ENCODE measurements around the gene LGALS7B. TPM values are rescaled to one million over a fixed set of nuclear protein-coding genes. Genes with fewer than 3 reads are reported as not detected.
A peak's percentile ranks its signal among the peaks of the same experiment; 100 is the strongest.

LGALS7B gene
- total and polyA plus RNA-seq, 12 donors = 0.33 to 1.0 TPM; not detected in 10

GRCh38 chr19:38839816-38840582 is 51.0 kb downstream of the LGALS7B start:
- Histone ChIP-seq H3K4me1 (replicated peaks in 1 of 2) (peaks cover 24 to 79% of the 10 kb centered on the region in 2 donors), H3K9me3 (replicated peaks in 1 of 3) (no peaks in the 10 kb centered on the region), H3K27ac (peak overlapping the region in 4 of 5 donors; percentile 34 to 86 (median 74)), H3K27me3 (no peaks in the 10 kb centered on the region), H3K4me3 (no peak overlapping the region), H3K36me3 (replicated peaks in 1 of 2) (peaks cover 0 to 100% of the 10 kb centered on the region in 2 donors)
- DNase-seq = peak; percentile 60 to 85 (median 80)
- whole genome bisulfite sequencing, 4 donors = 36 to 48% (median 45%) methylated on average over 16 to 28 of the region's 28 CpGs
- intact Hi-C loops (cut with DNase I) = loop anchor here in 1 of 2 donors (10.0 kb wide), 1 partner anchor 105 kb away; no protein-coding TSS in a partner anchor
- TF ChIP-seq CTCF (IDR thresholded peaks at IDR 0.05) (no peak), POLR2A (IDR thresholded peaks at IDR 0.05) (no peak)

- peak in 6 of 7 donors; percentile 65 to 78 (median 75) for DNase-seq
- TF ChIP-seq CTCF (IDR thresholded peaks at IDR 0.05) (no peak), POLR2A (IDR thresholded peaks at IDR 0.05) (no peak)
- Histone ChIP-seq H3K27ac (peak overlapping the region in 4 of 5 donors; percentile 34 to 86 (median 74)), H3K36me3 (replicated peaks in 1 of 2) (peaks cover 0 to 100% of the 10 kb centered on the region in 2 donors), H3K9me3 (replicated peaks in 1 of 3) (no peaks in the 10 kb centered on the region), H3K4me1 (replicated peaks in 1 of 2) (peaks cover 24 to 77% of the 10 kb centered on the region in 2 donors), H3K4me3 (no peak overlapping the region), H3K27me3 (no peaks in the 10 kb centered on the region)
- 38 to 42% (median 41%) methylated on average over 1 to 5 of the region's 5 CpGs for WGBS, 4 donors
- intact Hi-C loops (cut with DNase I) = loop anchor here in 1 of 2 donors (10.0 kb wide), 1 partner anchor 106 kb away; no protein-coding TSS in a partner anchor
Observed at GRCh38 chr19:38840583-38840968, 51.6 kb downstream of the LGALS7B start.

Small RNA genes within 50 kb of the gene (small RNA-seq; reads per million reads assigned to genes)
- gene RNU6-140P = 0 reads per million in 2 donors

Other genes starting within 250 kb of the LGALS7B start
- gene MAP4K1, start 171.2 kb upstream of the LGALS7B start, total RNA-seq = 1 to 10 TPM; 1.1 to 7.9 (median 4.0) TPM
- 10 to 100 TPM in 1 of 3 donors, 1 to 10 TPM in 2; 1.2 to 12.5 (median 6.8) TPM for gene MAP4K1, start 171.2 kb upstream of the LGALS7B start, polyA plus RNA-seq
- 100 to 1,000 TPM; 196 to 537 (median 278) TPM for gene EIF3K, start 170.0 kb upstream of the LGALS7B start, total RNA-seq
- gene EIF3K, start 170.0 kb upstream of the LGALS7B start, polyA plus RNA-seq = 100 to 1,000 TPM; 177 to 292 (median 216) TPM
- gene ACTN4, start 141.6 kb upstream of the LGALS7B start, total RNA-seq = 100 to 1,000 TPM; 223 to 773 (median 563) TPM
- 100 to 1,000 TPM; 148 to 586 (median 554) TPM for gene ACTN4, start 141.6 kb upstream of the LGALS7B start, polyA plus RNA-seq
- gene CAPN12, start 44.7 kb upstream of the LGALS7B start, total RNA-seq = 1 to 10 TPM in 5 of 9 donors, under 1 TPM in 3, not detected in 1; 0.39 to 5.0 (median 3.3) TPM
- gene CAPN12, start 44.7 kb upstream of the LGALS7B start, polyA plus RNA-seq = 10 to 100 TPM in 2 of 3 donors, under 1 TPM in 1; 0.68 to 23.1 (median 11.2) TPM
- not detected for gene LGALS7, start 15.7 kb upstream of the LGALS7B start, total RNA-seq
- gene LGALS7, start 15.7 kb upstream of the LGALS7B start, polyA plus RNA-seq = not detected
- gene LGALS4, start 23.7 kb downstream of the LGALS7B start, total RNA-seq = 1 to 10 TPM in 2 of 9 donors, under 1 TPM in 2, not detected in 5; 0.30 to 3.1 (median 1.4) TPM
- gene LGALS4, start 23.7 kb downstream of the LGALS7B start, polyA plus RNA-seq = 1 to 10 TPM in 2 of 3 donors, under 1 TPM in 1; 0.64 to 4.5 (median 1.5) TPM
- 100 to 1,000 TPM; 161 to 570 (median 425) TPM for gene ECH1, start 42.6 kb downstream of the LGALS7B start, total RNA-seq
- gene ECH1, start 42.6 kb downstream of the LGALS7B start, polyA plus RNA-seq = 100 to 1,000 TPM; 308 to 701 (median 481) TPM
- 100 to 1,000 TPM; 133 to 295 (median 200) TPM for gene HNRNPL, start 60.8 kb downstream of the LGALS7B start, total RNA-seq
- gene HNRNPL, start 60.8 kb downstream of the LGALS7B start, polyA plus RNA-seq = 100 to 1,000 TPM; 195 to 241 (median 220) TPM
- gene RINL, start 89.1 kb downstream of the LGALS7B start, total RNA-seq = 10 to 100 TPM in 1 of 9 donors, 1 to 10 TPM in 7, under 1 TPM in 1; 0.54 to 11.4 (median 4.8) TPM
- 10 to 100 TPM in 1 of 3 donors, 1 to 10 TPM in 2; 5.6 to 24.1 (median 7.1) TPM for gene RINL, start 89.1 kb downstream of the LGALS7B start, polyA plus RNA-seq
- gene SIRT2, start 110.4 kb downstream of the LGALS7B start, total RNA-seq = 100 to 1,000 TPM in 4 of 9 donors, 10 to 100 TPM in 5; 46.4 to 145 (median 70.4) TPM
- gene SIRT2, start 110.4 kb downstream of the LGALS7B start, polyA plus RNA-seq = 10 to 100 TPM; 50.3 to 79.4 (median 51.1) TPM
- gene NFKBIB, start 110.8 kb downstream of the LGALS7B start, total RNA-seq = 10 to 100 TPM; 17.2 to 51.6 (median 29.3) TPM
- 10 to 100 TPM; 12.4 to 73.0 (median 36.1) TPM for gene NFKBIB, start 110.8 kb downstream of the LGALS7B start, polyA plus RNA-seq
- gene CCER2, start 123.0 kb downstream of the LGALS7B start, total RNA-seq = under 1 TPM in 3 of 9 donors, not detected in 6; 0.44 to 0.54 (median 0.47) TPM
- 1 to 10 TPM in 2 of 3 donors, under 1 TPM in 1; 0.15 to 4.4 (median 2.4) TPM for gene CCER2, start 123.0 kb downstream of the LGALS7B start, polyA plus RNA-seq
- 10 to 100 TPM; 20.2 to 41.4 (median 35.1) TPM for gene SARS2, start 141.6 kb downstream of the LGALS7B start, total RNA-seq
- 100 to 1,000 TPM in 2 of 3 donors, 1 to 10 TPM in 1; 9.1 to 116 (median 108) TPM for gene SARS2, start 141.6 kb downstream of the LGALS7B start, polyA plus RNA-seq
- gene MRPS12, start 141.7 kb downstream of the LGALS7B start, total RNA-seq = 10 to 100 TPM; 38.2 to 64.4 (median 45.2) TPM
- gene MRPS12, start 141.7 kb downstream of the LGALS7B start, polyA plus RNA-seq = 10 to 100 TPM; 14.6 to 27.0 (median 22.4) TPM
- 10 to 100 TPM in 4 of 9 donors, 1 to 10 TPM in 5; 4.1 to 18.7 (median 9.7) TPM for gene FBXO17, start 186.5 kb downstream of the LGALS7B start, total RNA-seq
- 10 to 100 TPM in 1 of 3 donors, 1 to 10 TPM in 2; 4.7 to 12.1 (median 9.2) TPM for gene FBXO17, start 186.5 kb downstream of the LGALS7B start, polyA plus RNA-seq
- 10 to 100 TPM in 2 of 9 donors, 1 to 10 TPM in 7; 1.8 to 17.2 (median 3.6) TPM for gene FBXO27, start 243.3 kb downstream of the LGALS7B start, total RNA-seq
- 1 to 10 TPM; 1.1 to 2.3 (median 2.0) TPM for gene FBXO27, start 243.3 kb downstream of the LGALS7B start, polyA plus RNA-seq